B cell (primary cell): Measurements from ENCODE around the gene ATAD3A. TPM values are rescaled to one million over a fixed set of nuclear protein-coding genes. Genes with fewer than 3 reads are reported as not detected.
"Not testable (repeated sequence)": the region's sequence is repeated elsewhere in the genome, so short reads cannot be mapped to it uniquely, and the experiment has no call there.

Source experiments
- ATAC-seq: fragments of 200-7000 bp; cut with Tn5 transposase; one replicate; pipeline ENCODE4 v1.10.0; 2021; ENCODE audit warnings: low read depth, mild to moderate bottlenecking, moderate number of reproducible peaks, moderate library complexity
- CTCF ChIA-PET: fragments of 350-600 bp; sonication (Branson Sonifier 250); formaldehyde crosslinking; loops from one replicate; lab custom pipeline; 2021; ENCODE audit warnings: antibody characterized with exemption, inconsistent platforms; lab: Charles Lee
- POLR2A ChIA-PET: fragments of 350-600 bp; sonication (Branson Sonifier 250); formaldehyde crosslinking; loops from one replicate; lab custom pipeline; 2021; ENCODE audit warnings: antibody characterized with exemption; lab: Charles Lee
- DNase-seq: peaks from one replicate; pipeline ENCODE4 v3.0.0; 2013
- H2AFZ ChIP-seq: 2 replicates; pipeline ENCODE4 v1.6.1; 2012; ENCODE audit warnings: mild to moderate bottlenecking, low read depth, low read length; ENCODE audit not compliant: insufficient read depth, poor library complexity, severe bottlenecking
- H3K27ac ChIP-seq, 2 donors: 1 replicate in 1 of 2; 2 replicates in 1 of 2; pipeline ENCODE4 v1.5.1; 2012 to 2013; ENCODE audit warnings: low read length in 2 of 2, mild to moderate bottlenecking in 2 of 2, moderate library complexity in 1 of 2
- H3K27me3 ChIP-seq, 4 experiments: fragments of 200-600 bp in 1 of 4; sonication (generic) in 1 of 4; replicated peaks in 1 of 4; 1 replicate in 2 of 4; 2 replicates in 2 of 4; pipeline versions ENCODE4 v1.6.1 to v1.7.0; 2013 to 2016; ENCODE audit warnings: low read length in 3 of 4, mild to moderate bottlenecking in 2 of 4, mixed read lengths in 1 of 4, moderate library complexity in 1 of 4; ENCODE audit not compliant: insufficient read depth in 4 of 4, control insufficient read depth in 3 of 4; ENCODE audit errors: control extremely low read depth in 1 of 4
- H3K36me3 ChIP-seq, 2 experiments: replicated peaks in 1 of 2; 1 replicate in 1 of 2; 2 replicates in 1 of 2; pipeline versions ENCODE4 v1.6.1 to v1.7.1; 2013; ENCODE audit warnings: low read length in 1 of 2; ENCODE audit not compliant: insufficient read depth in 2 of 2, control insufficient read depth in 1 of 2; ENCODE audit errors: control extremely low read depth in 1 of 2, extremely low read depth in 1 of 2
- H3K4me1 ChIP-seq, 2 donors: fragments of 200-600 bp in 1 of 2; sonication (generic) in 1 of 2; 1 replicate in 1 of 2; 2 replicates in 1 of 2; pipeline versions ENCODE4 v1.5.1 to v1.6.1; 2013 to 2017; ENCODE audit warnings: low read length in 2 of 2; ENCODE audit not compliant: control insufficient read depth in 2 of 2, insufficient read depth in 2 of 2
- H3K4me2 ChIP-seq: replicated peaks from 2 replicates; pipeline ENCODE3; 2012; ENCODE audit warnings: mild to moderate bottlenecking, low read depth, low read length; ENCODE audit not compliant: poor library complexity, severe bottlenecking
- H3K4me3 ChIP-seq, 5 experiments: fragments of 200-600 bp in 1 of 5; sonication (generic) in 1 of 5; 1 replicate in 3 of 5; 2 replicates in 2 of 5; pipeline versions ENCODE4 v1.5.1 to v1.7.0; 2011 to 2016; ENCODE audit warnings: low read length in 4 of 5, mild to moderate bottlenecking in 4 of 5, low read depth in 2 of 5, control low read depth in 1 of 5, moderate library complexity in 1 of 5; ENCODE audit not compliant: insufficient read depth in 1 of 5; ENCODE audit errors: control extremely low read depth in 1 of 5, extremely low read depth in 1 of 5
- H3K79me2 ChIP-seq: fragments of 200-600 bp; sonication (generic); one replicate; pipeline ENCODE4 v1.6.0; 2016; ENCODE audit warnings: low read length; ENCODE audit not compliant: control insufficient read depth, insufficient read depth
- H3K9ac ChIP-seq: fragments of 200-600 bp; sonication (generic); 2 replicates; pipeline ENCODE4 v1.6.1; 2017; ENCODE audit warnings: mild to moderate bottlenecking, low read length, moderate library complexity
- H3K9me3 ChIP-seq, 3 donors: one replicate each; pipeline versions ENCODE4 v1.6.1 to v1.7.1; 2013; ENCODE audit warnings: low read length in 2 of 3; ENCODE audit not compliant: control insufficient read depth in 2 of 3, insufficient read depth in 1 of 3; ENCODE audit errors: control extremely low read depth in 1 of 3
- H4K20me1 ChIP-seq: 2 replicates; pipeline ENCODE4 v1.6.0; 2012; ENCODE audit warnings: mild to moderate bottlenecking, low read length; ENCODE audit not compliant: insufficient read depth, control insufficient read depth, poor library complexity, severe bottlenecking
- H3K27ac Mint-ChIP-seq: one replicate; pipeline ENCODE4 v1.8.0; 2021; ENCODE audit warnings: mixed read lengths
- H3K27me3 Mint-ChIP-seq: one replicate; pipeline ENCODE4 v1.8.0; 2021; ENCODE audit warnings: mixed read lengths
- H3K4me1 Mint-ChIP-seq: one replicate; pipeline ENCODE4 v1.8.0; 2021; ENCODE audit warnings: mixed read lengths
- H3K4me3 Mint-ChIP-seq: one replicate; pipeline ENCODE4 v1.8.0; 2021; ENCODE audit warnings: mixed read lengths
- H3K9me3 Mint-ChIP-seq: one replicate; pipeline ENCODE4 v1.8.0; 2022; ENCODE audit warnings: mixed read lengths; ENCODE audit not compliant: insufficient read depth
- CTCF ChIP-seq: fragments of 200-600 bp; IDR thresholded peaks from one replicate; pipeline ENCODE4 v1.8.0; 2022; ENCODE audit warnings: antibody characterized with exemption, mild to moderate bottlenecking
- EZH2 ChIP-seq: IDR thresholded peaks from 2 replicates; pipeline ENCODE4 v1.6.1; 2012; ENCODE audit warnings: borderline replicate concordance, low read depth, mild to moderate bottlenecking, moderate library complexity, low read length; ENCODE audit not compliant: insufficient read depth, poor library complexity, severe bottlenecking
- WGBS: methylation state at CpG from one replicate; pipeline ENCODE4 v1.1.5; 2013; ENCODE audit warnings: missing lambda C conversion rate; ENCODE audit not compliant: insufficient coverage; 5-methylcytosine and 5-hydroxymethylcytosine counted together
- intact Hi-C: fragments of 100-400 bp; cut with micrococcal nuclease; formaldehyde crosslinking; loops from one replicate; pipeline ENCODE4 v1.10.0; 2022
- polyA plus RNA-seq: library from polyadenylated mRNA; depleted of rRNA; stranded (reverse); fragments of >200 nt; gene quantifications from 2 replicates; pipeline ENCODE4 v1.2.3, GENCODE V29; 2012
- total RNA-seq, 2 donors: library from RNA; stranded (reverse); fragments of 120-200 nt in 1 of 2; gene quantifications; 1 replicate in 1 of 2; 2 replicates in 1 of 2; pipeline versions ENCODE4 v1.2.3 to v1.2.4, GENCODE V29; 2013 to 2022

Gene ATAD3A
- total and polyA plus RNA-seq, 2 donors (not counting 1 experiment from before 2014, with no cell fraction given): 17.5 to 17.8 TPM

- Histone ChIP-seq H3K4me3 (no peak overlapping the region), H3K27me3 (no peaks in the 10 kb centered on the region), H3K9ac (no peak overlapping the region), H3K36me3 (peaks cover 1 to 10% of the 10 kb centered on the region in 2 experiments), H4K20me1 (no peaks in the 10 kb centered on the region), H3K27ac (no peak overlapping the region), H3K9me3 (no peaks in the 10 kb centered on the region), H3K79me2 (peaks cover 12% of the 10 kb centered on the region), H3K4me1 (no peaks in the 10 kb centered on the region), H2AFZ (no peak overlapping the region), H3K4me2 (no peak overlapping the region)
- CTCF ChIA-PET: no interaction called here
- no peak overlapping the region for H3K4me3 Mint-ChIP-seq
- no peak overlapping the region for H3K27ac Mint-ChIP-seq
- ATAC-seq: no peak
- H3K27me3 Mint-ChIP-seq: no peaks in the 10 kb centered on the region
- peaks cover 3% of the 10 kb centered on the region for H3K4me1 Mint-ChIP-seq
- intact Hi-C loops: no loop called here
- no peaks in the 10 kb centered on the region for H3K9me3 Mint-ChIP-seq
- POLR2A ChIA-PET: no interaction called here
- 97% methylated on average over 15 of the region's 28 CpGs for WGBS
- TF ChIP-seq CTCF (no peak), EZH2 (no peak)
- DNase-seq: no peak
Measured at GRCh38 chr1:1517973-1518620, 6.1 kb downstream of the ATAD3A start.

GRCh38 chr1:1518621-1519007 lies 6.7 kb downstream of the ATAD3A start:
- POLR2A ChIA-PET, ATAC-seq, H3K4me3 ChIP-seq, CTCF ChIA-PET, H2AFZ ChIP-seq, H3K27me3 ChIP-seq, H3K4me1 Mint-ChIP-seq, DNase-seq, H3K27me3 Mint-ChIP-seq, H3K9ac ChIP-seq, H3K27ac ChIP-seq, H3K4me1 ChIP-seq, intact Hi-C loops, H3K4me2 ChIP-seq, H3K9me3 Mint-ChIP-seq, H3K9me3 ChIP-seq, H4K20me1 ChIP-seq, H3K27ac Mint-ChIP-seq, H3K4me3 Mint-ChIP-seq: not testable (repeated sequence)
- peaks cover 1 to 10% of the 10 kb centered on the region in 2 experiments for H3K36me3 ChIP-seq
- peaks cover 12% of the 10 kb centered on the region for H3K79me2 ChIP-seq
- WGBS: 88% methylated on average over 6 of the region's 19 CpGs

GRCh38 chr1:1519805-1520505 lies 8.0 kb downstream of the ATAD3A start:
- H3K36me3 ChIP-seq: peaks cover 1 to 12% of the 10 kb centered on the region in 2 experiments
- H2AFZ ChIP-seq, H3K9ac ChIP-seq, H3K4me3 Mint-ChIP-seq, H3K4me3 ChIP-seq, H3K27me3 Mint-ChIP-seq, H3K27ac Mint-ChIP-seq, H3K27me3 ChIP-seq, H3K4me1 Mint-ChIP-seq, H3K4me2 ChIP-seq, H4K20me1 ChIP-seq, H3K27ac ChIP-seq, ATAC-seq, H3K9me3 ChIP-seq, H3K9me3 Mint-ChIP-seq, H3K4me1 ChIP-seq, CTCF ChIA-PET, DNase-seq, H3K79me2 ChIP-seq, intact Hi-C loops, POLR2A ChIA-PET: not testable (repeated sequence)
- WGBS: 96% methylated on average over 35 of the region's 51 CpGs
